Measurements from ENCODE around the gene PLXNB3. TPM values are rescaled to one million over a fixed set of nuclear protein-coding genes. Genes with fewer than 3 reads are reported as not detected.

The PLXNB3 gene
- total RNA-seq, 1 donor from 2014 or later: 99.1 TPM

DNA sequence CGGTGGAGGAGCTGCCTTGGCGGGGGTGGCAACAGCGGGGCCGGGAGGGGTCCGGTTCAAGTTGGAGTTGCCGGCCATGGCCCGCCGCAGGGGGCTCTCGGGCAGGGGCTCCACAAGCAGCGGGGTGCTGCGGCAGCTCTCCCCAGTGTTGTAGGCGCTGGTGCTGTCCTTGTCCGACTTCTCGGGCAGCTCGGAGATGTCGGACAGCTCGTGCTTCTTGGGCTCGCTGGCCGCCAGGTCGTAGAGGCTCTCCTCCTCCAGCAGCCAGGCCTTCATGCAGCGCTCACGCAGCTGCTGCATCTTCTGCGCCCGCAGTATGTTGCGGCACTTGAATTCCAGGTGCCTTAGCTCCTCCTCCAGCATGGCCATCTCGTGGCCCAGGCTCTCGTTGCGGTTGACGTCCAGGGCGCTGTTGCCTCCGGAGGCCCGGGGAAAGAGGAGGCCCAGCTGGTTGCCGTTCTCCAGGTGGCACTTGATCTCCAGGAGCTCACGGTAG is 40.1 kb downstream of the PLXNB3 start:
- DNase-seq (ENCODE audit: low spot score in 2 of 2): no peak
- Histone ChIP-seq H3K4me3 (no peak overlapping the region), H3K4me1 (peaks cover 0 to 7% of the 10 kb centered on the region in 2 donors), H3K36me3 (peaks cover 0 to 2% of the 10 kb centered on the region in 2 donors), H3K27ac (no peak overlapping the region), H3K27me3 (no peaks in the 10 kb centered on the region), H3K9me3 (no peaks in the 10 kb centered on the region)
- TF ChIP-seq, protein P1, sequence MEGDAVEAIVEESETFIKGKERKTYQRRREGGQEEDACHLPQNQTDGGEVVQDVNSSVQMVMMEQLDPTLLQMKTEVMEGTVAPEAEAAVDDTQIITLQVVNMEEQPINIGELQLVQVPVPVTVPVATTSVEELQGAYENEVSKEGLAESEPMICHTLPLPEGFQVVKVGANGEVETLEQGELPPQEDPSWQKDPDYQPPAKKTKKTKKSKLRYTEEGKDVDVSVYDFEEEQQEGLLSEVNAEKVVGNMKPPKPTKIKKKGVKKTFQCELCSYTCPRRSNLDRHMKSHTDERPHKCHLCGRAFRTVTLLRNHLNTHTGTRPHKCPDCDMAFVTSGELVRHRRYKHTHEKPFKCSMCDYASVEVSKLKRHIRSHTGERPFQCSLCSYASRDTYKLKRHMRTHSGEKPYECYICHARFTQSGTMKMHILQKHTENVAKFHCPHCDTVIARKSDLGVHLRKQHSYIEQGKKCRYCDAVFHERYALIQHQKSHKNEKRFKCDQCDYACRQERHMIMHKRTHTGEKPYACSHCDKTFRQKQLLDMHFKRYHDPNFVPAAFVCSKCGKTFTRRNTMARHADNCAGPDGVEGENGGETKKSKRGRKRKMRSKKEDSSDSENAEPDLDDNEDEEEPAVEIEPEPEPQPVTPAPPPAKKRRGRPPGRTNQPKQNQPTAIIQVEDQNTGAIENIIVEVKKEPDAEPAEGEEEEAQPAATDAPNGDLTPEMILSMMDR (IDR thresholded peaks at IDR 0.05): no peak
- intact Hi-C loops (cut with DNase I): no loop called here

DNA sequence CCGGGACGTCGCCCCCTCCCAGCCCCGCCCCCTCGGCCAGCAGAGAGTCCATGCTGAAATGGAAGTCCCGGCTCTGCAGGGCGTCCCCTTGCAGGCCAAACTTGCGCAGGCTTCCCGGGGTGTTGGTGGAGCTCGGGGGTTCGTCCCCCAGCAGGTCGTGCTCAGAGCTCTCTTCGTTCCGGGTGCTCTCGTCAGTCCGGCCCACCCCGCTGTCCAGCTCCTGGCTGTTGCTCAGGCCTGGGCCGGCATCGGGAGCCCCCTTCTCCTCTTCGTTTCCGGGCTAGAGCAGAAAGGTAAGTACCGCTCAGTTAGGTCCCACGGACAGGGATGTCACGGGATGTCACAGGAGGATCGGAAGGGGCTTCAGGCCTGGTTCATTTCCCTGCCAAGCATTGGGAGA is 40.6 kb downstream of the PLXNB3 start:
- no peaks in the 10 kb centered on the region for H3K9me3 ChIP-seq
- H3K36me3 ChIP-seq: no peaks in the 10 kb centered on the region
- no peak overlapping the region for H3K27ac ChIP-seq
- TF ChIP-seq, protein P1 (IDR thresholded peaks at IDR 0.05): no peak
- H3K4me3 ChIP-seq: no peak overlapping the region
- peaks cover 0 to 7% of the 10 kb centered on the region in 2 donors for H3K4me1 ChIP-seq
- intact Hi-C loops (cut with DNase I): no loop called here
- no peak for DNase-seq (ENCODE audit: low spot score in 2 of 2)
- no peaks in the 10 kb centered on the region for H3K27me3 ChIP-seq

DNA sequence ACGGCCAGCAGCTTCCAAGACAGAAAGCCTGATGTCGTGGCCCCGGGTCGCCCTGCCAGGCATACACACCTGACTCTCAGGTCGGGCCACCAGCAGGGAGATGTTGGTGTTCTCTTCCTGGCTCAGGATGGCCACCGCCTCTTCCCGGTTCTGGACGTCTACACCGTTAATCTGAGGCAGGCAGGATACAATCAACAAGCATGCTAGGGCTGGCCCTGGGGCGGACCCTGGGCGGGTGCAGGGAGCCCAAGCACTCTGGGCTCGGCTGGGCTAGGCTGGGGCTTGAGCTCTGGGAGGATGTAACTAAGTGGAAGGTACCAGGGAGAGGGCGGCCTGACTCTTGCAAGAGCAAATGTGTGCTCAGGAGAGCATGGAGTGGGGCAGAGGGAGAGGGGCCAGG is 41.4 kb downstream of the PLXNB3 start:
- no peak overlapping the region for H3K27ac ChIP-seq
- H3K36me3 ChIP-seq: no peaks in the 10 kb centered on the region
- peaks cover 0 to 3% of the 10 kb centered on the region in 2 donors for H3K4me1 ChIP-seq
- no peaks in the 10 kb centered on the region for H3K9me3 ChIP-seq
- no peak for DNase-seq (ENCODE audit: low spot score in 2 of 2)
- TF ChIP-seq, protein P1 (IDR thresholded peaks at IDR 0.05): no peak
- no peak overlapping the region for H3K4me3 ChIP-seq
- H3K27me3 ChIP-seq: no peaks in the 10 kb centered on the region
- intact Hi-C loops (cut with DNase I): no loop called here

DNA sequence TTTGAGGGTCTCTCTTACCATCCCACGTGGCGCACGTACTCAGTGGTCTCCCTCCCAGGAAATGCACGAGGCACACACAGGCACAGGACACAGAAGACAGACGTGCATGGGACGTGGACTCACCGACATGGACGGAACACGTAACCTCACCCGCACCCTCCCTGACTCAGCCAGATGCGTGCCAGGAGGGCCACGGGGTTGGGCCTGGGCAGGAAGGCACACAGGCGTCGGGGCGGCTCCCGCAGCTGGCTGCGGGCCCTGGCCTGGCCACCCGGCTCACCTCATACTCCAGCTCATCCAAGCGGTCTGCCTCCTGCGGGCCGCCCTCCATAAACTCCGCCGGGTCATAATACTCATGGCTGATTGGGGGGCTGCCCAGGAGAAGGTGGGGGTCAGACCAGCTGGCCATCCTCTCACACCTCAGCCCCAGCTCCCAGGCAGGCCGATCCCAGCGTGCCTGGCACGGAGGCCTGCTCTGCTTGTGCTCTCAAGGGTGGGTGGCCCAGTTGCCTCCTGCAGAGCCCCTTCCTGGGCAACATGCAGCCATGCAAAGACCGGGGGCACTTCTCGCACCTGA is 43.0 kb downstream of the PLXNB3 start:
- Histone ChIP-seq H3K27me3 (no peaks in the 10 kb centered on the region), H3K4me1 (no peaks in the 10 kb centered on the region), H3K9me3 (no peaks in the 10 kb centered on the region), H3K4me3 (no peak overlapping the region), H3K27ac (no peak overlapping the region), H3K36me3 (no peaks in the 10 kb centered on the region)
- intact Hi-C loops (cut with DNase I): no loop called here
- TF ChIP-seq, protein P1 (IDR thresholded peaks at IDR 0.05): no peak
- no peak for DNase-seq (ENCODE audit: low spot score in 2 of 2)

DNA sequence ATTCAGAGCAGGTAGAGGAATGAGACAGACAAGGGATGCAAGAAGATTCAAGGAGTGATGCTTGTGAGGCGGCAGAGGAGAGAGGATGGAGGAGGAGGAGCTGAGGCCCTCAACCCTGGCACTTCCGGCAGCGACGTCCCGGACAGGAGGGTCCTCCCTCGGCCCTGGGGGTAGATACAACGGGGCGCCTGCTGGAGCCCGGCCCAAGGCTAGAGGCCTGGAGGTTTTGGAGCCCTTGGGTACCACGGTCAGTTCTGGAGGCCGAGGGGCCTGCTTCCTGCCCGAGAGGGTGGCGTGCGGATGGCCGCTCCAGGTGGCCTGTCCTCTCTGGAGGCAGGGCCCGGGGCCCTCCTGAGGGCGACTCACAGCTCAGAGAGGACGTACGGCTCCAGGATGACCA is 43.9 kb downstream of the PLXNB3 start:
- intact Hi-C loops (cut with DNase I): no loop called here
- Histone ChIP-seq H3K27ac (no peak overlapping the region), H3K4me1 (no peaks in the 10 kb centered on the region), H3K4me3 (no peak overlapping the region), H3K36me3 (no peaks in the 10 kb centered on the region), H3K27me3 (no peaks in the 10 kb centered on the region), H3K9me3 (no peaks in the 10 kb centered on the region)
- TF ChIP-seq, protein P1 (IDR thresholded peaks at IDR 0.05): no peak
- DNase-seq (ENCODE audit: low spot score in 2 of 2): no peak

GRCh38 chrX:153812220-153812619 is 48.2 kb downstream of the PLXNB3 start:
- intact Hi-C loops (cut with DNase I): no loop called here
- H3K27ac ChIP-seq: no peak overlapping the region
- no peak overlapping the region for H3K4me3 ChIP-seq
- TF ChIP-seq, protein P1 (IDR thresholded peaks at IDR 0.05): no peak
- H3K9me3 ChIP-seq: no peaks in the 10 kb centered on the region
- no peak for DNase-seq (ENCODE audit: low spot score in 2 of 2)
- H3K36me3 ChIP-seq: no peaks in the 10 kb centered on the region
- no peaks in the 10 kb centered on the region for H3K27me3 ChIP-seq
- H3K4me1 ChIP-seq: no peaks in the 10 kb centered on the region
